Mammary epithelial cell (primary cell): ENCODE measurements around the gene B3GNT2.

Experiments
- CTCF ChIP-seq, 2 donors: IDR thresholded peaks in 1 of 2; conservative IDR thresholded peaks in 1 of 2; 2 replicates each; pipeline ENCODE4 v1.5.1; 2011 to 2012; ENCODE audit warnings: inconsistent platforms in 2 of 2, low read length in 2 of 2, mild to moderate bottlenecking in 2 of 2, control low read depth in 1 of 2, low read depth in 1 of 2; ENCODE audit not compliant: insufficient read depth in 1 of 2; ENCODE audit errors: extremely low read depth in 1 of 2
- EZH2 ChIP-seq: IDR thresholded peaks from 2 replicates; pipeline ENCODE4 v1.6.1; 2012; ENCODE audit warnings: low read length, inconsistent platforms, borderline replicate concordance

DNA sequence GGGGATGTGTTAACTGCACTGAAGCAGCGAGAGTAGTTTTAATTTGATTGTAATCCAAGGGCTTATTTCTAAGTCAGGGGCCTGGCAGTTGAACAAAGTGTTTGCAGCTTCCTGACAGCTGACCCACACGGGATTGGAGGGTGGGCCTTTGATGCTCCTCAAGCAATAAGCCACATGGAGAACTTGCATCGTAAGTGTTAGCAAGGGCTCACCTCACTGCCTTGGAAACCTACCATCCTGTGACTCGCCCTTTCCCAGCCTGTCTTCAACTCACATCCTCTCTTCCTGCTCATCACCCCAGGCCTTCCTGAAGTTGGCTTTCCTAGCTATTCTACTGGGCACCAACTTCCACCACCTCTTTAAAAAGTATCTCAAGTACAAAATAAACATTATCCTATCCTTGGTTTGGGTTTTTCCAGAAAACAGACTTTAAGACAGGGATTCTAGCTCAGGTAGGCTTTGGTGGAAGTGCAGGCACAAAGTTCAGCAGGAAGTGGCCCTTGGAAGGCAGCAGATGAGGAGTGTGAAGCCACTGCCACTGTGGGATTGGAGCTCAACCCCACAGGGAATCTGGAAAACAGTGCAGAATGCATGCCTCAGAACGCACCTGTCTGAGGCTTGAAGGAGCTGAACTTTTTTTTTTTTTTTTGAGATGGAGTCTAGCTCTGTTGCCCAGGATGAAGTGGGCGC, 31.6 kb downstream of the B3GNT2 start:
- TF ChIP-seq CTCF (conservative IDR thresholded peaks at IDR 0.05 in 1 of 2, IDR thresholded peaks at IDR 0.05 in 1 of 2; ENCODE audit: extremely low read depth in 1 of 2, insufficient read depth in 1 of 2, low read depth in 1 of 2, low read length in 2 of 2) (no peak), EZH2 (no peak)
